HG03175 (cell line): Measurements from ENCODE around the gene SAMD10.
"Not testable (repeated sequence)": the region's sequence is repeated elsewhere in the genome, so short reads cannot be mapped to it uniquely, and the experiment has no call there.

ENCODE experiments used
- ATAC-seq: cut with Tn5 transposase; IDR thresholded peaks from one replicate; pipeline ENCODE4 v1.9.1; 2021; ENCODE audit warnings: mild to moderate bottlenecking, moderate library complexity; ENCODE audit not compliant: unreplicated experiment

Gene SAMD10

GRCh38 chr20:64003960-64004725 lies 24.7 kb upstream of the SAMD10 start:
- no peak for ATAC-seq

GRCh38 chr20:64001607-64002011 lies 22.2 kb upstream of the SAMD10 start:
- ATAC-seq, result no peak

- no peak for ATAC-seq
These were observed 21.5 kb upstream of the SAMD10 start for GRCh38 chr20:64000906-64001305.

GRCh38 chr20:63982937-63983336 lies 3.5 kb upstream of the SAMD10 start:
- no peak for ATAC-seq

GRCh38 chr20:63980806-63981728 lies 1.6 kb upstream of the SAMD10 start, which contains the start of gene PRPF6:
TSS of gene PRPF6 (plus strand) at chr20:63981132. CDS start at chr20:63981246, 114 bp downstream.
- peak; percentile 59 for ATAC-seq

- ATAC-seq, result peak; percentile 8
These were observed 919 bp upstream of the SAMD10 start for GRCh38 chr20:63980317-63980805.

- ATAC-seq, result no peak
These were observed 249 bp downstream of the SAMD10 start for GRCh38 chr20:63979229-63979556.

- peak; percentile 39 for ATAC-seq
These were observed 868 bp downstream of the SAMD10 start for GRCh38 chr20:63978319-63979228.

GRCh38 chr20:63977739-63978276 lies 1.6 kb downstream of the SAMD10 start:
- ATAC-seq, result no peak

GRCh38 chr20:63976980-63977738 lies 2.3 kb downstream of the SAMD10 start:
- no peak for ATAC-seq

GRCh38 chr20:63976511-63976910 lies 2.9 kb downstream of the SAMD10 start:
- ATAC-seq, result not testable (repeated sequence)

GRCh38 chr20:63974402-63975200 lies 4.8 kb downstream of the SAMD10 start:
- no peak for ATAC-seq

- ATAC-seq, result peak; percentile 32
These were observed 5.6 kb downstream of the SAMD10 start for GRCh38 chr20:63973636-63974401.

- ATAC-seq, result no peak
These were observed 6.3 kb downstream of the SAMD10 start for GRCh38 chr20:63973160-63973479.

GRCh38 chr20:63972312-63973159 lies 6.9 kb downstream of the SAMD10 start:
- no peak for ATAC-seq

GRCh38 chr20:63971960-63972311 lies 7.5 kb downstream of the SAMD10 start:
- ATAC-seq, result not testable (repeated sequence)

- no peak for ATAC-seq
These were observed 8.6 kb downstream of the SAMD10 start for GRCh38 chr20:63970714-63971431.
